ENCODE results near the gene RARG.

DNA sequence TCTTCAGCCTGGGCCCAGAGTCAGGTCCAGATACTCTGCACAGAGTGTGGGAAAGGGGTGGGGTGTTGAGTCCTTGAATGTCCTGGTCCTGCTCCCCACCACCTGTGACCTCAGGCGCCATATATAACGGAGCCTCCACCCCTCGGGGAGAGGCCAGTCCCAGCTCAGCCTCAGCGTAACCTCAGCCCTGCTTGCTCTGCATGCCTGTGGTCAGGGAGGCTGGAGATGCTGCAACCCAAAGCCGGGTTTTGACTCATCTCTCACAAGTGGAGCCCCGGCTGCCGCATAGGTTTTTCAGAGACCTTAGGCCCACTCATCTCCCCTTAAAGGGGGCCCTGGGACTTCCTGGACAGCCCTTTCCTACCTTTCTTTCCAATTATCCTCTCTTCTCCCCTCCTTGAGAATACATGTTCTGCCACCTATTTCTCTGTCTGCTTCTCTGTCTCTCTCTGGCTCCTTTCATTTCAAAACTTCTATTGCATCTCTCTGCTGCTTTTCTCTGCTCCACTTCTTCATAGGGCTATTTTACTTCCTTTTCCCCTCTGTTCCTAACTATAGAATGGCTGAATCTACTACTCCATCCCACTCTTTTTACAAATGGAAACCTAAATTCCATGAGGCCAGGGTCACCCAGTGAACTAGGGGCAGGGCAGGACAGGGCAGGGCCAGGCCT lies 26.1 kb downstream of the RARG start:
- TF ChIP-seq, protein P1, sequence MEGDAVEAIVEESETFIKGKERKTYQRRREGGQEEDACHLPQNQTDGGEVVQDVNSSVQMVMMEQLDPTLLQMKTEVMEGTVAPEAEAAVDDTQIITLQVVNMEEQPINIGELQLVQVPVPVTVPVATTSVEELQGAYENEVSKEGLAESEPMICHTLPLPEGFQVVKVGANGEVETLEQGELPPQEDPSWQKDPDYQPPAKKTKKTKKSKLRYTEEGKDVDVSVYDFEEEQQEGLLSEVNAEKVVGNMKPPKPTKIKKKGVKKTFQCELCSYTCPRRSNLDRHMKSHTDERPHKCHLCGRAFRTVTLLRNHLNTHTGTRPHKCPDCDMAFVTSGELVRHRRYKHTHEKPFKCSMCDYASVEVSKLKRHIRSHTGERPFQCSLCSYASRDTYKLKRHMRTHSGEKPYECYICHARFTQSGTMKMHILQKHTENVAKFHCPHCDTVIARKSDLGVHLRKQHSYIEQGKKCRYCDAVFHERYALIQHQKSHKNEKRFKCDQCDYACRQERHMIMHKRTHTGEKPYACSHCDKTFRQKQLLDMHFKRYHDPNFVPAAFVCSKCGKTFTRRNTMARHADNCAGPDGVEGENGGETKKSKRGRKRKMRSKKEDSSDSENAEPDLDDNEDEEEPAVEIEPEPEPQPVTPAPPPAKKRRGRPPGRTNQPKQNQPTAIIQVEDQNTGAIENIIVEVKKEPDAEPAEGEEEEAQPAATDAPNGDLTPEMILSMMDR (conservative IDR thresholded peaks at IDR 0.05; ENCODE audit: low read depth, low read length): no peak
- no peak for TF ChIP-seq MAFK (IDR thresholded peaks at IDR 0.05; ENCODE audit: low read depth, low read length)
- TF ChIP-seq RAD21 (IDR thresholded peaks at IDR 0.05; ENCODE audit: low read length): no peak
- TF ChIP-seq RFX5 (IDR thresholded peaks at IDR 0.05; ENCODE audit: low read depth, low read length): no peak
- TF ChIP-seq MXI1 (IDR thresholded peaks at IDR 0.05; ENCODE audit: borderline replicate concordance, low read depth, low read length): no peak
- peak; percentile 96 for TF ChIP-seq CEBPB (IDR thresholded peaks at IDR 0.05; ENCODE audit: low read depth, low read length)
- no peak for TF ChIP-seq POLR2A (IDR thresholded peaks at IDR 0.05; ENCODE audit: low read depth, low read length)
- TF ChIP-seq RCOR1 (IDR thresholded peaks at IDR 0.05; ENCODE audit: insufficient replicate concordance, low read length): no peak
- TF ChIP-seq ELK1 (IDR thresholded peaks at IDR 0.05; ENCODE audit: borderline replicate concordance, low read depth, low read length): no peak
- peak; percentile 38; the same call in 1 of the 2 replicates for TF ChIP-seq FOS (IDR thresholded peaks at IDR 0.05; ENCODE audit: low read depth, low read length)
- TF ChIP-seq USF2 (IDR thresholded peaks at IDR 0.05; ENCODE audit: low read depth, low read length): peak; percentile 32; the same call in 1 of the 2 replicates
- peak; percentile 8; the same call in 1 of the 2 replicates for TF ChIP-seq MAZ (IDR thresholded peaks at IDR 0.05; ENCODE audit: borderline replicate concordance, low read depth, low read length)
